ENCODE measurements around the gene RNPEP. TPM values are rescaled to one million over a fixed set of nuclear protein-coding genes. Genes with fewer than 3 reads are reported as not detected.

Gene RNPEP
- total and polyA plus RNA-seq, 2 of the 8 experiments (the other 6 are each of a cell fraction or from before 2014, with no cell fraction given): 34.1 to 51.1 TPM

DNA sequence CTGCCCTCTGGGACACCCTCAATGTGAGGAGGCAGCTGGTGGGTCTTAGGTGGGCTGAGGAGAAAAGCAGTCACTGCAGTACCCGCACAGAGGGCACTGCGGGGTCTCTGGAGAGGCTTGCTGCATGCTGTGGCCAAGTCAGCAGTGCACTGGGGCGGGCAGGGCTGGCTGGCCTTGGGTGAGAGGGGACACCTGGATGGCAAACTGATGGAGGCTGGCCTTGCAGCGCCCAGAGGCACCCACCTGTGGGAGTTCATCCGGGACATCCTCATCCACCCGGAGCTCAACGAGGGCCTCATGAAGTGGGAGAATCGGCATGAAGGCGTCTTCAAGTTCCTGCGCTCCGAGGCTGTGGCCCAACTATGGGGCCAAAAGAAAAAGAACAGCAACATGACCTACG is 31.2 kb downstream of the RNPEP start:
- H3K79me1 ChIP-seq (ENCODE audit: low read depth, low read length): peaks cover 5% of the 10 kb centered on the region
- H3K36me3 ChIP-seq (ENCODE audit: control insufficient read depth in 2 of 4, insufficient read depth in 4 of 4, low read length in 3 of 4): peaks cover 8 to 39% (median 16%) of the 10 kb centered on the region in 4 experiments; a peak in 7 of 8 replicates
- H2AK5ac ChIP-seq (ENCODE audit: low read depth, low read length): no peak overlapping the region
- H4K8ac ChIP-seq (ENCODE audit: extremely low read depth, insufficient read depth, low read length): no peak overlapping the region
- H3K27me3 ChIP-seq (replicated peaks in 1 of 4; ENCODE audit: control insufficient read depth in 3 of 4, extremely low read depth in 1 of 4, insufficient read depth in 3 of 4, low read length in 3 of 4): no peaks in the 10 kb centered on the region
- H3K4me1 ChIP-seq (replicated peaks in 1 of 4; ENCODE audit: control insufficient read depth in 3 of 4, insufficient read depth in 4 of 4, low read length in 3 of 4): peaks cover 3 to 28% (median 20%) of the 10 kb centered on the region in 4 experiments
- H3K14ac ChIP-seq (ENCODE audit: insufficient read length): no peak overlapping the region
- peaks cover 0 to 13% of the 10 kb centered on the region in 2 experiments; a peak in 1 of 4 replicates for H3K79me2 ChIP-seq (ENCODE audit: control insufficient read depth in 1 of 2, insufficient read depth in 2 of 2, low read length in 2 of 2)
- peaks cover 5% of the 10 kb centered on the region; the same call in 1 of the 2 replicates for H3K23me2 ChIP-seq (ENCODE audit: low read depth, low read length)
- no peak overlapping the region for H3K23ac ChIP-seq (ENCODE audit: insufficient read length)
- peaks cover 2 to 3% of the 10 kb centered on the region in 2 experiments for H4K20me1 ChIP-seq (replicated peaks in 1 of 2; ENCODE audit: control insufficient read depth in 1 of 2, insufficient read depth in 2 of 2, low read length in 2 of 2)
- no peak overlapping the region for H4K91ac ChIP-seq (replicated peaks; ENCODE audit: insufficient read length, low read length)
- H3K27ac ChIP-seq (ENCODE audit: low read depth, low read length): no peak overlapping the region
- no peak overlapping the region for H2BK20ac ChIP-seq (ENCODE audit: low read length)
- no peak overlapping the region for H3K4me3 ChIP-seq (ENCODE audit: extremely low read depth in 1 of 4, insufficient read depth in 2 of 4, low read depth in 3 of 4, low read length in 4 of 4)
- DNase-seq (ENCODE audit: low read depth in 1 of 2, low spot score in 2 of 2): no peak
- no peak overlapping the region for H3K4ac ChIP-seq (replicated peaks; ENCODE audit: insufficient read length, low read depth, low read length)
- H2BK15ac ChIP-seq (ENCODE audit: low read length): no peak overlapping the region
- POLR2A ChIA-PET (ENCODE audit: partially characterized antibody): interaction anchor here (0.6 to 7.5 kb wide), 6 partner anchors 9 to 571 kb away, joined by 4 to 74 read pairs (median 7); partner anchors contain the start of gene GPR37L1
- no peak for FAIRE-seq
- no peak overlapping the region for H2AFZ ChIP-seq (ENCODE audit: low read length)
- no peak overlapping the region for H3K18ac ChIP-seq (ENCODE audit: extremely low read depth, low read length)
- 89% methylated on average over 11 of the region's 12 CpGs; no CpG with 5 or more reads in 1 of the 2 experiments for WGBS, 2 experiments (ENCODE audit: extremely low coverage in 1 of 2, insufficient coverage in 1 of 2, insufficient read length in 1 of 2, insufficient replicate concordance in 2 of 2, low coverage in 1 of 2, low lambda C conversion rate in 2 of 2, missing lambda C conversion rate in 1 of 2)
- no peak overlapping the region for H2BK120ac ChIP-seq (replicated peaks; ENCODE audit: low read depth, low read length)
- CTCF ChIA-PET (ENCODE audit: partially characterized antibody): interaction anchor here (0.8 to 27.9 kb wide), 5 partner anchors 8 to 111 kb away, joined by 3 to 1014 read pairs (median 3); partner anchors contain the start of gene GPR37L1
- no peak overlapping the region for H2BK5ac ChIP-seq (ENCODE audit: low read depth, low read length)
- no peak overlapping the region for H3K4me2 ChIP-seq (ENCODE audit: insufficient read depth in 1 of 2, low read depth in 2 of 2, low read length in 2 of 2)
- H3K56ac ChIP-seq (replicated peaks; ENCODE audit: insufficient read length, low read depth, low read length): no peak overlapping the region
- H3K9me3 ChIP-seq (ENCODE audit: insufficient read depth in 2 of 2, low read depth in 1 of 2, low read length in 1 of 2): no peaks in the 10 kb centered on the region
- no peak overlapping the region for H4K5ac ChIP-seq (ENCODE audit: insufficient read length, low read depth, low read length)
- no peak overlapping the region for H2BK12ac ChIP-seq (ENCODE audit: low read depth, low read length)
- H3K9ac ChIP-seq (replicated peaks in 1 of 4; ENCODE audit: extremely low read depth in 1 of 4, low read depth in 3 of 4, low read length in 3 of 4): no peak overlapping the region
- no peak for TF ChIP-seq RXRA (IDR thresholded peaks at IDR 0.05; ENCODE audit: insufficient read depth, low read depth, low read length)
- TF ChIP-seq, protein P1, sequence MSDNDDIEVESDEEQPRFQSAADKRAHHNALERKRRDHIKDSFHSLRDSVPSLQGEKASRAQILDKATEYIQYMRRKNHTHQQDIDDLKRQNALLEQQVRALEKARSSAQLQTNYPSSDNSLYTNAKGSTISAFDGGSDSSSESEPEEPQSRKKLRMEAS (IDR thresholded peaks at IDR 0.05): no peak
- TF ChIP-seq TBP (IDR thresholded peaks at IDR 0.05; ENCODE audit: low read depth, low read length): no peak
- no peak for TF ChIP-seq SIN3A (conservative IDR thresholded peaks at IDR 0.05 in 1 of 2, IDR thresholded peaks at IDR 0.05 in 1 of 2; ENCODE audit: low read depth in 1 of 2, low read length in 2 of 2)
- no peak for TF ChIP-seq JUND (IDR thresholded peaks at IDR 0.05; ENCODE audit: low read length)
- no peak for TF ChIP-seq FOSL1 (IDR thresholded peaks at IDR 0.05; ENCODE audit: insufficient read depth, low read depth, low read length)
- no peak for TF ChIP-seq EZH2 (IDR thresholded peaks at IDR 0.05; ENCODE audit: low read depth, low read length, severe bottlenecking)
- no peak for TF ChIP-seq CBX5 (IDR thresholded peaks at IDR 0.05; ENCODE audit: low read depth, low read length)
- no peak for TF ChIP-seq JUN (IDR thresholded peaks at IDR 0.05; ENCODE audit: low read depth, low read length)
- TF ChIP-seq SAP30 (IDR thresholded peaks at IDR 0.05; ENCODE audit: insufficient read depth, insufficient replicate concordance, low read length): no peak
- TF ChIP-seq SP1 (IDR thresholded peaks at IDR 0.05; ENCODE audit: low read depth, low read length): no peak
- TF ChIP-seq GTF2F1 (IDR thresholded peaks at IDR 0.05; ENCODE audit: borderline replicate concordance, low read depth, low read length): no peak
- no peak for TF ChIP-seq KDM5A (IDR thresholded peaks at IDR 0.05; ENCODE audit: low read length)
- TF ChIP-seq CREB1 (IDR thresholded peaks at IDR 0.05): no peak
